GM18505 (cell line): ENCODE results near the gene CCSER2.
A peak's percentile ranks its signal among the peaks of the same experiment; 100 is the strongest.
"Not testable (repeated sequence)": the region's sequence is repeated elsewhere in the genome, so short reads cannot be mapped to it uniquely, and the experiment has no call there.

Source experiments
- ATAC-seq: cut with Tn5 transposase; IDR thresholded peaks from one replicate; pipeline ENCODE4 v1.9.1; 2021; ENCODE audit not compliant: unreplicated experiment
- POLR2A ChIP-seq: IDR thresholded peaks from 4 replicates; pipeline ENCODE4 v1.6.1; 2011; ENCODE audit warnings: borderline replicate concordance; ENCODE audit not compliant: insufficient read depth, insufficient read length; ENCODE audit errors: extremely low read depth

Gene CCSER2

GRCh38 chr10:84296091-84296981 lies 32.1 kb upstream of the CCSER2 start:
- no peak for ATAC-seq
- no peak for TF ChIP-seq POLR2A

- no peak for TF ChIP-seq POLR2A
- ATAC-seq: no peak
Measured at GRCh38 chr10:84298057-84298456, 30.3 kb upstream of the CCSER2 start.

GRCh38 chr10:84302223-84302622 lies 26.2 kb upstream of the CCSER2 start:
- TF ChIP-seq POLR2A: no peak
- ATAC-seq: no peak

GRCh38 chr10:84306751-84307384 lies 21.5 kb upstream of the CCSER2 start:
- TF ChIP-seq POLR2A: no peak
- no peak for ATAC-seq

- ATAC-seq: no peak
Measured at GRCh38 chr10:84308021-84308420, 20.4 kb upstream of the CCSER2 start.

GRCh38 chr10:84308481-84309304 lies 19.7 kb upstream of the CCSER2 start:
- TF ChIP-seq POLR2A: no peak
- peak; percentile 70 for ATAC-seq

More at GRCh38 chr10:84308021-84308420, 20.4 kb upstream of the CCSER2 start:
- no peak for TF ChIP-seq POLR2A

GRCh38 chr10:84310470-84310869 lies 17.9 kb upstream of the CCSER2 start:
- ATAC-seq: no peak
- no peak for TF ChIP-seq POLR2A

GRCh38 chr10:84311576-84311975 lies 16.8 kb upstream of the CCSER2 start:
- no peak for TF ChIP-seq POLR2A
- ATAC-seq: no peak

GRCh38 chr10:84312816-84313215 lies 15.6 kb upstream of the CCSER2 start:
- no peak for ATAC-seq
- no peak for TF ChIP-seq POLR2A

GRCh38 chr10:84314275-84314674 lies 14.1 kb upstream of the CCSER2 start:
- no peak for ATAC-seq
- no peak for TF ChIP-seq POLR2A

GRCh38 chr10:84317174-84317573 lies 11.2 kb upstream of the CCSER2 start:
- no peak for TF ChIP-seq POLR2A
- ATAC-seq: no peak

GRCh38 chr10:84321902-84322301 lies 6.5 kb upstream of the CCSER2 start:
- ATAC-seq: no peak
- TF ChIP-seq POLR2A: no peak

- not testable (repeated sequence) for ATAC-seq
Measured at GRCh38 chr10:84323566-84323965, 4.8 kb upstream of the CCSER2 start.

- ATAC-seq: not testable (repeated sequence)
Measured at GRCh38 chr10:84326995-84327394, 1.4 kb upstream of the CCSER2 start.
